NT2/D1 (cell line): ENCODE results near the gene LINC00237.

Experiments
- DNase-seq: peaks from one replicate; pipeline ENCODE4 v3.0.0-alpha.2; 2011; ENCODE audit warnings: low read depth, low spot score
- H3K27me3 ChIP-seq: 2 replicates; pipeline ENCODE4 v1.6.0; 2011; ENCODE audit warnings: mild to moderate bottlenecking; ENCODE audit not compliant: insufficient read length, insufficient read depth
- H3K36me3 ChIP-seq: 2 replicates; pipeline ENCODE4 v1.6.1; 2011; ENCODE audit warnings: mild to moderate bottlenecking, low read length, mixed read lengths; ENCODE audit not compliant: insufficient read depth, insufficient read length
- H3K4me1 ChIP-seq: 2 replicates; pipeline ENCODE4 v1.5.1; 2011; ENCODE audit not compliant: insufficient read depth, insufficient read length
- H3K4me3 ChIP-seq: 2 replicates; pipeline ENCODE4 v1.5.1; 2011; ENCODE audit warnings: low read depth; ENCODE audit not compliant: insufficient read length
- H3K9ac ChIP-seq: 2 replicates; pipeline ENCODE4 v1.6.0; 2011; ENCODE audit warnings: low read depth; ENCODE audit not compliant: insufficient read length
- H3K9me3 ChIP-seq: 2 replicates; pipeline ENCODE4 v1.5.1; 2011; ENCODE audit warnings: mild to moderate bottlenecking, low read length; ENCODE audit not compliant: insufficient read depth
- SUZ12 ChIP-seq: IDR thresholded peaks from 2 replicates; pipeline ENCODE4 v1.6.1; 2011; ENCODE audit not compliant: insufficient read length, insufficient read depth; ENCODE audit errors: extremely low read depth
- YY1 ChIP-seq: IDR thresholded peaks from 2 replicates; pipeline ENCODE4 v1.6.1; 2011; ENCODE audit not compliant: insufficient read length, insufficient read depth
- ZNF274 ChIP-seq: IDR thresholded peaks from 2 replicates; pipeline ENCODE4 v1.6.1; 2011; ENCODE audit warnings: mild to moderate bottlenecking, low read depth, low read length

LINC00237 gene

GRCh38 chr20:21145424-21145823, 39.3 kb upstream of the LINC00237 start:
- TF ChIP-seq ZNF274 = no peak
- TF ChIP-seq YY1 = no peak
- no peak for TF ChIP-seq SUZ12
- Histone ChIP-seq H3K9ac (no peak overlapping the region), H3K36me3 (no peaks in the 10 kb centered on the region), H3K9me3 (no peaks in the 10 kb centered on the region), H3K4me1 (no peaks in the 10 kb centered on the region), H3K27me3 (no peaks in the 10 kb centered on the region), H3K4me3 (no peak overlapping the region)
- no peak for DNase-seq

GRCh38 chr20:21143194-21143890, 37.2 kb upstream of the LINC00237 start:
- Histone ChIP-seq H3K4me1 (no peaks in the 10 kb centered on the region), H3K27me3 (no peaks in the 10 kb centered on the region), H3K9ac (no peak overlapping the region), H3K9me3 (no peaks in the 10 kb centered on the region), H3K4me3 (no peak overlapping the region), H3K36me3 (no peaks in the 10 kb centered on the region)
- DNase-seq = no peak
- TF ChIP-seq YY1 = no peak
- no peak for TF ChIP-seq ZNF274
- TF ChIP-seq SUZ12 = no peak

GRCh38 chr20:21141825-21142224, 35.7 kb upstream of the LINC00237 start:
- no peak for TF ChIP-seq ZNF274
- no peak for TF ChIP-seq YY1
- no peak for TF ChIP-seq SUZ12
- H3K9ac ChIP-seq = no peak overlapping the region
- DNase-seq = no peak

GRCh38 chr20:21139881-21140566, 33.9 kb upstream of the LINC00237 start:
- Histone ChIP-seq H3K9me3 (no peaks in the 10 kb centered on the region), H3K4me3 (no peak overlapping the region), H3K9ac (no peak overlapping the region), H3K36me3 (peaks cover 4% of the 10 kb centered on the region), H3K4me1 (no peaks in the 10 kb centered on the region), H3K27me3 (no peaks in the 10 kb centered on the region)
- no peak for DNase-seq
- TF ChIP-seq YY1 (no peak), SUZ12 (no peak), ZNF274 (no peak)

More at GRCh38 chr20:21141825-21142224, 35.7 kb upstream of the LINC00237 start:
- Histone ChIP-seq H3K27me3 (no peaks in the 10 kb centered on the region), H3K4me1 (no peaks in the 10 kb centered on the region), H3K36me3 (peaks cover 4% of the 10 kb centered on the region), H3K9me3 (no peaks in the 10 kb centered on the region), H3K4me3 (no peak overlapping the region)

- Histone ChIP-seq H3K9ac (no peak overlapping the region), H3K9me3 (no peaks in the 10 kb centered on the region), H3K4me1 (no peaks in the 10 kb centered on the region), H3K4me3 (no peak overlapping the region), H3K36me3 (peaks cover 4% of the 10 kb centered on the region), H3K27me3 (no peaks in the 10 kb centered on the region)
- TF ChIP-seq SUZ12 = no peak
- TF ChIP-seq YY1 = no peak
- TF ChIP-seq ZNF274 = no peak
- DNase-seq = no peak
Observed at GRCh38 chr20:21137078-21137477, 30.9 kb upstream of the LINC00237 start.

- H3K4me3 ChIP-seq = no peak overlapping the region
- TF ChIP-seq SUZ12 = no peak
- TF ChIP-seq YY1 = no peak
- no peak for TF ChIP-seq ZNF274
- H3K9ac ChIP-seq = no peak overlapping the region
- H3K4me1 ChIP-seq = no peaks in the 10 kb centered on the region
- H3K36me3 ChIP-seq = peaks cover 4% of the 10 kb centered on the region
- no peak for DNase-seq
- H3K9me3 ChIP-seq = no peaks in the 10 kb centered on the region
- no peaks in the 10 kb centered on the region for H3K27me3 ChIP-seq
Observed at GRCh38 chr20:21136015-21136732, 30.0 kb upstream of the LINC00237 start.
